ENCODE results near the gene BST1.

Gene BST1

GRCh38 chr4:15751153-15751552 is 48.3 kb downstream of the BST1 start:
- H2BK12ac ChIP-seq (ENCODE audit: low read length): no peak overlapping the region
- H2AFZ ChIP-seq (ENCODE audit: insufficient read depth, low read length, poor library complexity): no peak overlapping the region
- H3K9me3 ChIP-seq (ENCODE audit: insufficient read depth, low read depth, low read length): peaks cover 2% of the 10 kb centered on the region
- no peak overlapping the region for H3K23ac ChIP-seq (ENCODE audit: low read length)
- H3K4me2 ChIP-seq (ENCODE audit: low read length): no peak overlapping the region
- H2BK5ac ChIP-seq (ENCODE audit: low read depth, low read length, poor library complexity): no peak overlapping the region
- H4K8ac ChIP-seq (ENCODE audit: low read depth, low read length): no peak overlapping the region
- H4K91ac ChIP-seq (ENCODE audit: low read depth, low read length): no peak overlapping the region
- H3K18ac ChIP-seq (ENCODE audit: low read length): no peak overlapping the region
- no peak overlapping the region for H4K12ac ChIP-seq (ENCODE audit: low read depth, low read length)
- H3K79me1 ChIP-seq (ENCODE audit: low read length): no peaks in the 10 kb centered on the region
- H2AK5ac ChIP-seq (ENCODE audit: low read length): no peak overlapping the region
- DNase-seq: no peak
- no peak overlapping the region for H3K14ac ChIP-seq (ENCODE audit: low read length)
- no peaks in the 10 kb centered on the region for H3K4me1 ChIP-seq (ENCODE audit: control insufficient read depth in 1 of 2, insufficient read depth in 2 of 2, low read length in 2 of 2)
- no peak overlapping the region for H3K27ac ChIP-seq (ENCODE audit: low read depth, low read length)
- H3K79me2 ChIP-seq (ENCODE audit: control insufficient read depth, insufficient read depth, low read length, poor library complexity): no peaks in the 10 kb centered on the region
- no peaks in the 10 kb centered on the region for H3K27me3 ChIP-seq (ENCODE audit: insufficient read depth, low read length)
- no peaks in the 10 kb centered on the region for H3K36me3 ChIP-seq (ENCODE audit: control insufficient read depth in 1 of 2, insufficient read depth in 2 of 2, low read length in 2 of 2)
- H3K4ac ChIP-seq (ENCODE audit: low read depth, low read length): no peak overlapping the region
- no peak overlapping the region for H3K9ac ChIP-seq (ENCODE audit: low read length)
- H2BK120ac ChIP-seq (ENCODE audit: insufficient read depth, low read length, poor library complexity): no peak overlapping the region
- H3K4me3 ChIP-seq (ENCODE audit: low read depth, low read length): no peak overlapping the region
- WGBS (ENCODE audit: extremely low coverage, insufficient coverage, insufficient read length): no CpG with 5 or more reads among the region's 2 CpGs

- H3K18ac ChIP-seq (ENCODE audit: low read length): no peak overlapping the region
- no peaks in the 10 kb centered on the region for H3K36me3 ChIP-seq (ENCODE audit: control insufficient read depth in 1 of 2, insufficient read depth in 2 of 2, low read length in 2 of 2)
- H3K27me3 ChIP-seq (ENCODE audit: insufficient read depth, low read length): no peaks in the 10 kb centered on the region
- no peaks in the 10 kb centered on the region for H3K79me1 ChIP-seq (ENCODE audit: low read length)
- no peaks in the 10 kb centered on the region for H3K4me1 ChIP-seq (ENCODE audit: control insufficient read depth in 1 of 2, insufficient read depth in 2 of 2, low read length in 2 of 2)
- no peak overlapping the region for H3K23ac ChIP-seq (ENCODE audit: low read length)
- no CpG with 5 or more reads among the region's 6 CpGs for WGBS (ENCODE audit: extremely low coverage, insufficient coverage, insufficient read length)
- no peak overlapping the region for H2BK120ac ChIP-seq (ENCODE audit: insufficient read depth, low read length, poor library complexity)
- no peak overlapping the region for H2BK5ac ChIP-seq (ENCODE audit: low read depth, low read length, poor library complexity)
- H3K14ac ChIP-seq (ENCODE audit: low read length): no peak overlapping the region
- H2AFZ ChIP-seq (ENCODE audit: insufficient read depth, low read length, poor library complexity): no peak overlapping the region
- H3K27ac ChIP-seq (ENCODE audit: low read depth, low read length): no peak overlapping the region
- H4K12ac ChIP-seq (ENCODE audit: low read depth, low read length): no peak overlapping the region
- no peak overlapping the region for H4K91ac ChIP-seq (ENCODE audit: low read depth, low read length)
- no peak overlapping the region for H2BK12ac ChIP-seq (ENCODE audit: low read length)
- DNase-seq: no peak
- H3K4me3 ChIP-seq (ENCODE audit: low read depth, low read length): no peak overlapping the region
- no peak overlapping the region for H4K8ac ChIP-seq (ENCODE audit: low read depth, low read length)
- no peak overlapping the region for H3K9ac ChIP-seq (ENCODE audit: low read length)
- peaks cover 2% of the 10 kb centered on the region for H3K9me3 ChIP-seq (ENCODE audit: insufficient read depth, low read depth, low read length)
- H3K4ac ChIP-seq (ENCODE audit: low read depth, low read length): no peak overlapping the region
- H3K4me2 ChIP-seq (ENCODE audit: low read length): no peak overlapping the region
- no peak overlapping the region for H2AK5ac ChIP-seq (ENCODE audit: low read length)
- H3K79me2 ChIP-seq (ENCODE audit: control insufficient read depth, insufficient read depth, low read length, poor library complexity): no peaks in the 10 kb centered on the region
Measured at GRCh38 chr4:15753081-15753480, 50.2 kb downstream of the BST1 start.

- no CpG with 5 or more reads among the region's 4 CpGs for WGBS (ENCODE audit: extremely low coverage, insufficient coverage, insufficient read length)
Measured at GRCh38 chr4:15753786-15754185, 50.9 kb downstream of the BST1 start.

GRCh38 chr4:15754323-15754722 is 51.5 kb downstream of the BST1 start:
- Histone ChIP-seq H2AK5ac (ENCODE audit: low read length) (no peak overlapping the region), H4K91ac (ENCODE audit: low read depth, low read length) (no peak overlapping the region), H2AFZ (ENCODE audit: insufficient read depth, low read length, poor library complexity) (no peak overlapping the region), H3K36me3 (ENCODE audit: control insufficient read depth in 1 of 2, insufficient read depth in 2 of 2, low read length in 2 of 2) (no peaks in the 10 kb centered on the region), H3K79me1 (ENCODE audit: low read length) (no peaks in the 10 kb centered on the region), H3K27ac (ENCODE audit: low read depth, low read length) (no peak overlapping the region), H3K4me3 (ENCODE audit: low read depth, low read length) (no peak overlapping the region), H3K9ac (ENCODE audit: low read length) (no peak overlapping the region), H4K12ac (ENCODE audit: low read depth, low read length) (no peak overlapping the region), H2BK5ac (ENCODE audit: low read depth, low read length, poor library complexity) (no peak overlapping the region), H3K9me3 (ENCODE audit: insufficient read depth, low read depth, low read length) (peaks cover 2% of the 10 kb centered on the region), H3K14ac (ENCODE audit: low read length) (no peak overlapping the region), H3K27me3 (ENCODE audit: insufficient read depth, low read length) (no peaks in the 10 kb centered on the region), H2BK12ac (ENCODE audit: low read length) (no peak overlapping the region), H3K4me1 (ENCODE audit: control insufficient read depth in 1 of 2, insufficient read depth in 2 of 2, low read length in 2 of 2) (no peaks in the 10 kb centered on the region), H3K4ac (ENCODE audit: low read depth, low read length) (no peak overlapping the region), H3K4me2 (ENCODE audit: low read length) (no peak overlapping the region), H3K23ac (ENCODE audit: low read length) (no peak overlapping the region), H2BK120ac (ENCODE audit: insufficient read depth, low read length, poor library complexity) (no peak overlapping the region), H4K8ac (ENCODE audit: low read depth, low read length) (no peak overlapping the region), H3K79me2 (ENCODE audit: control insufficient read depth, insufficient read depth, low read length, poor library complexity) (no peaks in the 10 kb centered on the region), H3K18ac (ENCODE audit: low read length) (no peak overlapping the region)
- DNase-seq: no peak
- WGBS (ENCODE audit: extremely low coverage, insufficient coverage, insufficient read length): no CpG with 5 or more reads among the region's 4 CpGs

More at GRCh38 chr4:15753786-15754185, 50.9 kb downstream of the BST1 start:
- Histone ChIP-seq H4K12ac (ENCODE audit: low read depth, low read length) (no peak overlapping the region), H2BK5ac (ENCODE audit: low read depth, low read length, poor library complexity) (no peak overlapping the region), H4K91ac (ENCODE audit: low read depth, low read length) (no peak overlapping the region), H2BK12ac (ENCODE audit: low read length) (no peak overlapping the region), H3K9ac (ENCODE audit: low read length) (no peak overlapping the region), H3K4me1 (ENCODE audit: control insufficient read depth in 1 of 2, insufficient read depth in 2 of 2, low read length in 2 of 2) (no peaks in the 10 kb centered on the region), H3K4me2 (ENCODE audit: low read length) (no peak overlapping the region), H3K36me3 (ENCODE audit: control insufficient read depth in 1 of 2, insufficient read depth in 2 of 2, low read length in 2 of 2) (no peaks in the 10 kb centered on the region), H3K4me3 (ENCODE audit: low read depth, low read length) (no peak overlapping the region), H3K14ac (ENCODE audit: low read length) (no peak overlapping the region), H3K79me2 (ENCODE audit: control insufficient read depth, insufficient read depth, low read length, poor library complexity) (no peaks in the 10 kb centered on the region), H2AK5ac (ENCODE audit: low read length) (no peak overlapping the region), H3K79me1 (ENCODE audit: low read length) (no peaks in the 10 kb centered on the region), H3K18ac (ENCODE audit: low read length) (no peak overlapping the region), H3K27me3 (ENCODE audit: insufficient read depth, low read length) (no peaks in the 10 kb centered on the region), H3K9me3 (ENCODE audit: insufficient read depth, low read depth, low read length) (peaks cover 2% of the 10 kb centered on the region), H2BK120ac (ENCODE audit: insufficient read depth, low read length, poor library complexity) (no peak overlapping the region), H4K8ac (ENCODE audit: low read depth, low read length) (no peak overlapping the region), H3K23ac (ENCODE audit: low read length) (no peak overlapping the region), H2AFZ (ENCODE audit: insufficient read depth, low read length, poor library complexity) (no peak overlapping the region), H3K27ac (ENCODE audit: low read depth, low read length) (no peak overlapping the region), H3K4ac (ENCODE audit: low read depth, low read length) (no peak overlapping the region)
- DNase-seq: no peak

Data from trophoblast cell (in vitro differentiated cells and primary cell).